ENCODE results near the gene CREBBP.

CREBBP gene

GRCh38 chr16:3798838-3799237, 81.7 kb downstream of the CREBBP start:
- DNase-seq (ENCODE audit: low read depth), result no peak
- no peak for TF ChIP-seq CTCF (IDR thresholded peaks at IDR 0.05; ENCODE audit: low read depth, low read length, missing control alignments)
- no peak overlapping the region for H3K4me3 ChIP-seq (ENCODE audit: low read depth, low read length)

GRCh38 chr16:3797904-3798811, 82.4 kb downstream of the CREBBP start:
- no peak for TF ChIP-seq CTCF (IDR thresholded peaks at IDR 0.05; ENCODE audit: low read depth, low read length, missing control alignments)
- H3K4me3 ChIP-seq (ENCODE audit: low read depth, low read length), result no peak overlapping the region
- no peak for DNase-seq (ENCODE audit: low read depth)

GRCh38 chr16:3797473-3797872, 83.0 kb downstream of the CREBBP start:
- TF ChIP-seq CTCF (IDR thresholded peaks at IDR 0.05; ENCODE audit: low read depth, low read length, missing control alignments), result no peak
- no peak for DNase-seq (ENCODE audit: low read depth)
- no peak overlapping the region for H3K4me3 ChIP-seq (ENCODE audit: low read depth, low read length)

- no peak for DNase-seq (ENCODE audit: low read depth)
- TF ChIP-seq CTCF (IDR thresholded peaks at IDR 0.05; ENCODE audit: low read depth, low read length, missing control alignments), result no peak
- H3K4me3 ChIP-seq (ENCODE audit: low read depth, low read length), result no peak overlapping the region
Observed at GRCh38 chr16:3793161-3793576, 87.3 kb downstream of the CREBBP start.

GRCh38 chr16:3792472-3793012, 88.0 kb downstream of the CREBBP start:
- no peak for DNase-seq (ENCODE audit: low read depth)
- no peak for TF ChIP-seq CTCF (IDR thresholded peaks at IDR 0.05; ENCODE audit: low read depth, low read length, missing control alignments)
- no peak overlapping the region for H3K4me3 ChIP-seq (ENCODE audit: low read depth, low read length)

GRCh38 chr16:3791701-3792100, 88.8 kb downstream of the CREBBP start:
- TF ChIP-seq CTCF (IDR thresholded peaks at IDR 0.05; ENCODE audit: low read depth, low read length, missing control alignments), result no peak
- no peak for DNase-seq (ENCODE audit: low read depth)
- no peak overlapping the region for H3K4me3 ChIP-seq (ENCODE audit: low read depth, low read length)
